HG02852 (cell line): ENCODE measurements around the gene STXBP5.

ENCODE experiments used
- ATAC-seq: cut with Tn5 transposase; IDR thresholded peaks from one replicate; pipeline ENCODE4 v1.9.1; 2021; ENCODE audit warnings: mild to moderate bottlenecking, moderate library complexity; ENCODE audit not compliant: unreplicated experiment

STXBP5 gene

GRCh38 chr6:147423111-147423510, 218.9 kb downstream of the STXBP5 start:
- no peak for ATAC-seq

GRCh38 chr6:147429794-147430193, 225.6 kb downstream of the STXBP5 start:
- ATAC-seq, result no peak

- ATAC-seq, result no peak
Observed at GRCh38 chr6:147430811-147431210, 226.6 kb downstream of the STXBP5 start.

GRCh38 chr6:147434076-147434475, 229.9 kb downstream of the STXBP5 start:
- ATAC-seq, result no peak

GRCh38 chr6:147434516-147434915, 230.3 kb downstream of the STXBP5 start:
- no peak for ATAC-seq

GRCh38 chr6:147437615-147438014, 233.4 kb downstream of the STXBP5 start:
- no peak for ATAC-seq

- peak; percentile 77 for ATAC-seq
Observed at GRCh38 chr6:147438758-147439528, 234.7 kb downstream of the STXBP5 start.
